Left ventricle myocardium inferior (tissue), 1 donor: ENCODE results near the gene CTNS. TPM values are rescaled to one million over a fixed set of nuclear protein-coding genes. Genes with fewer than 3 reads are reported as not detected.

Source experiments
- DNase-seq: peaks from one replicate; pipeline ENCODE4 v3.0.0-alpha.2; 2020
- H3K27ac ChIP-seq: fragments of 200-600 bp; replicated peaks from 2 replicates; pipeline ENCODE4 v1.8.0; 2021
- H3K27me3 ChIP-seq: fragments of 200-600 bp; 2 replicates; pipeline ENCODE4 v1.8.0; 2021; ENCODE audit warnings: low read depth
- H3K36me3 ChIP-seq: fragments of 200-600 bp; 2 replicates; pipeline ENCODE4 v1.8.0; 2021
- H3K4me1 ChIP-seq: fragments of 200-600 bp; 2 replicates; pipeline ENCODE4 v1.8.0; 2021
- H3K4me3 ChIP-seq: fragments of 200-600 bp; 2 replicates; pipeline ENCODE4 v1.8.0; 2021; ENCODE audit warnings: mild to moderate bottlenecking, moderate library complexity
- H3K9me3 ChIP-seq: fragments of 200-600 bp; replicated peaks from 2 replicates; pipeline ENCODE4 v1.8.0; 2021
- CTCF ChIP-seq: fragments of 200-600 bp; IDR thresholded peaks from 2 replicates; pipeline ENCODE4 v1.8.0; 2021; ENCODE audit warnings: antibody characterized with exemption, mild to moderate bottlenecking, borderline replicate concordance
- intact Hi-C: fragments of 100-400 bp; cut with micrococcal nuclease; formaldehyde crosslinking; loops from one replicate; pipeline ENCODE4 v1.11.0; 2022
- total RNA-seq: library from RNA; stranded (reverse); fragmentation: NEBNext Ultra II Directional; extraction: Animal tissue kit (Norgen Biotek cat#: 25700); gene quantifications from one replicate; pipeline ENCODE4 v1.2.1, GENCODE V29; 2021
- donor health status: DM: no; HTN: yes; CAD: no; lungs with severe emphysema.

The CTNS gene
- total RNA-seq, 1 donor from 2014 or later: 6.2 TPM

DNA sequence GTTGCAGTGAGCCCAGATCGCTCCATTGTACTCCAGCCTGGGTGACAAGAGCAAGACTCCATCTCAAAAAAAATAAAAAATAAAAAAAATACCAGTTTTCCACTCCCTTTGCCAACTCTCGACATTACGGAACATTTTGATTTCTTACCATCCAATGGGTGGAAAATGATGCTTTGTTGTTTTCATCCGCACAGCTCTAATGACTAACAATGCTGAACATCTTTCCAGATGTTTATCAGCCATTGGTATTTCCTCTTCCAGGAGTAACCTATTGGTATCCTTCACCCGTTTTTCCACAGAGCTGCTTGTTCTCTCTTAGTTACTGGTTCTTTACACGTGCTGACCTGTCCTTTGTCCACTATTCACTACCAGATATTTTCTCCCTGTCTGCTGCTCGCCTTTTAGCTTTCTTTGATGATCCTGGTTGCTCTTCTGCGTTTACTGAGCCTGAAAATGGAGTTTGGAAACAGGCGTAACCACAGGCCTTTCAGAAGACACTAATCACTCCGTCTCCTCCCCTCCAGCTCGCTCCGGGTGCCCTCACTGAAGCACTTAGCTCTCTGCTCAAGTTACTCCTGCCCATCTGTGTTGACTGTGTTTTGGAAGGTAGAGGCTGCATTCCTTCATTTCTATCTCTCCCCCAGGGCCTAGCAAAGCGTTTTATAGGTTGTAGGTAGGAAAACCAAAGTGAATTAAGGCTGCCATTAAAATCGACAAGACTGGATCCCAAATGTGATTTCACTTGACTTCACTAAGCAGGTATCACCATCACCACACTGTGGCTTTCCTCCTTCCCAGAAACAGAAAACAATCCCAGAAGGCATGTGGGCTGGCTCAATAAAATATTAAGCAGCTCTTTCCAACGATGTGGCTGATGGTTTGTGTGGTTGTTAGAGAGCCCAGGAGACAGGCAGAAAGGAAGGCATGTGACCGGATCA lies 9.5 kb upstream of the CTNS start:
- H3K36me3 ChIP-seq: peaks cover 80% of the 10 kb centered on the region
- no peak for TF ChIP-seq CTCF
- peak overlapping the region; percentile 55 for H3K27ac ChIP-seq

GRCh38 chr17:3627769-3628167 lies 8.8 kb upstream of the CTNS start:
- H3K27ac ChIP-seq: peak overlapping the region; percentile 55
- H3K36me3 ChIP-seq: peaks cover 78% of the 10 kb centered on the region
- H3K4me3 ChIP-seq: no peak overlapping the region
- H3K27me3 ChIP-seq: no peaks in the 10 kb centered on the region
- no peak for TF ChIP-seq CTCF
- H3K9me3 ChIP-seq: no peaks in the 10 kb centered on the region
- peaks cover 30% of the 10 kb centered on the region for H3K4me1 ChIP-seq
- DNase-seq: no peak
- intact Hi-C loops: no loop called here

More for the DNA sequence above, 9.5 kb upstream of the CTNS start:
- Histone ChIP-seq H3K27me3 (no peaks in the 10 kb centered on the region), H3K4me3 (no peak overlapping the region), H3K9me3 (no peaks in the 10 kb centered on the region), H3K4me1 (peaks cover 27% of the 10 kb centered on the region)
- intact Hi-C loops: no loop called here
- no peak for DNase-seq

DNA sequence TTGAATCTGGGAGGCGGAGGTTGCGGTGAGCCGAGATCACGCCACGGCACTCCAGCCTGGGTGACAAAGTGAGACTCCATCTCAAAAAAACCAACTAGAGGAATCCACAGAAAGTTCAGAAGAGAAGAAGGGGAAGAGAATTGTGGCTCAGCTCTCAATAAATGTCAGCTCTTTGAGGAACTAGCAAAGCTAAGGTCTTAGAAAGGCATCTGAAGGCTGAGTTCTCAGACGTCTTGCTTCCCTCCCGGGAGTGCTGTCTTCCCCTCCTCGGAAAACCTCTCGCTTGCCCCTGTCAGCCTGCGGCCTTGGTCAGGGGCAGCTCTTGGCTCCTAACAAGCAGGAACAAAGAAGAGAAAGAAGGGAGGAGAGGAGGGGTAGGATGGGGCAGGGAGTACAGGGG lies 5.8 kb upstream of the CTNS start:
- no peak overlapping the region for H3K4me3 ChIP-seq
- peaks cover 49% of the 10 kb centered on the region for H3K36me3 ChIP-seq
- H3K4me1 ChIP-seq: peaks cover 57% of the 10 kb centered on the region
- no peak for TF ChIP-seq CTCF
- H3K27me3 ChIP-seq: no peaks in the 10 kb centered on the region
- intact Hi-C loops: no loop called here
- H3K9me3 ChIP-seq: no peaks in the 10 kb centered on the region
- no peak for DNase-seq
- H3K27ac ChIP-seq: no peak overlapping the region

DNA sequence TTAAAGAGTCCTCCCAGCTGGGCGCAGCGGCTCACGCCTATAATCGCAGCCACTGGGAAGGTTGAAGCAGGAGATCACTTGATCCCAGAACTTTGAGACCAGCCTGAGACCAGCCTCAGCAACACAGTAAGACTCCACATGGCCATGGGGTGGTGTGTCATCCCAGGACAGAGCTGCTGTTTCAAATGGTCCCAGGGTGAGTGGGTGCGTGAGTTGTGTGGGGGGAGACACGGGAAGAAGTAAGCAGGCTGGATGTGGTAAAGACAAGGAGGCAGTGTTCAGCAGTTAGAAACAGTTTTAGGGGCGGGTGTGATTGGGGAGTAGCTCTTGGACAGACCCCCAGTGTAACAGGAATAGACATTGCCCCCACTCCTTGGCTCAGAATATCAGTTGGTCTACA lies 4.3 kb upstream of the CTNS start:
- no peak for DNase-seq
- no peak for TF ChIP-seq CTCF
- H3K4me1 ChIP-seq: peaks cover 65% of the 10 kb centered on the region
- no peaks in the 10 kb centered on the region for H3K9me3 ChIP-seq
- intact Hi-C loops: no loop called here
- H3K27me3 ChIP-seq: no peaks in the 10 kb centered on the region
- no peak overlapping the region for H3K4me3 ChIP-seq
- peaks cover 34% of the 10 kb centered on the region for H3K36me3 ChIP-seq
- no peak overlapping the region for H3K27ac ChIP-seq

GRCh38 chr17:3635474-3636153 lies 946 bp upstream of the CTNS start:
- Histone ChIP-seq H3K4me3 (peak overlapping the region; percentile 98), H3K27ac (peak overlapping the region; percentile 98), H3K27me3 (no peaks in the 10 kb centered on the region), H3K36me3 (peaks cover 4% of the 10 kb centered on the region), H3K9me3 (no peaks in the 10 kb centered on the region), H3K4me1 (peaks cover 70% of the 10 kb centered on the region)
- no peak for DNase-seq
- intact Hi-C loops: no loop called here
- TF ChIP-seq CTCF: no peak
